H9 (cell line): ENCODE results near the gene SPRR3. TPM values are rescaled to one million over a fixed set of nuclear protein-coding genes. Genes with fewer than 3 reads are reported as not detected.

ENCODE experiments used
- DNase-seq: peaks from one replicate; pipeline ENCODE4 v3.0.0-alpha.2; 2017
- H2AFZ ChIP-seq: one replicate; pipeline ENCODE4 v1.6.1; 2013; ENCODE audit warnings: mild to moderate bottlenecking, low read length, control low read depth, moderate library complexity
- H2AK5ac ChIP-seq: 2 replicates; pipeline ENCODE4 v1.6.1; 2013; ENCODE audit warnings: low read length, control low read depth, mixed read lengths; ENCODE audit not compliant: insufficient read length
- H2BK120ac ChIP-seq: one replicate; pipeline ENCODE4 v1.6.1; 2013; ENCODE audit warnings: low read depth, mild to moderate bottlenecking, low read length, control low read depth, inconsistent platforms; ENCODE audit not compliant: poor library complexity, severe bottlenecking
- H2BK12ac ChIP-seq: 2 replicates; pipeline ENCODE4 v1.6.1; 2013; ENCODE audit warnings: low read length, control low read depth, mixed read lengths, low read depth; ENCODE audit not compliant: insufficient read length
- H2BK15ac ChIP-seq: 2 replicates; pipeline ENCODE4 v1.6.1; 2013; ENCODE audit warnings: low read depth, low read length, control low read depth
- H2BK20ac ChIP-seq: one replicate; pipeline ENCODE4 v1.6.1; 2013; ENCODE audit warnings: low read depth, mild to moderate bottlenecking, low read length, control low read depth, inconsistent platforms; ENCODE audit not compliant: poor library complexity, severe bottlenecking
- H2BK5ac ChIP-seq: 2 replicates; pipeline ENCODE4 v1.6.1; 2013; ENCODE audit warnings: low read length, control low read depth, mixed read lengths; ENCODE audit not compliant: insufficient read length
- H3K14ac ChIP-seq: 2 replicates; pipeline ENCODE4 v1.6.1; 2013; ENCODE audit warnings: low read length, control low read depth; ENCODE audit not compliant: insufficient read depth
- H3K18ac ChIP-seq: 2 replicates; pipeline ENCODE4 v1.6.1; 2013; ENCODE audit warnings: low read depth, mild to moderate bottlenecking, mixed read lengths, low read length, control low read depth; ENCODE audit not compliant: insufficient read length
- H3K23ac ChIP-seq: 2 replicates; pipeline ENCODE4 v1.6.1; 2013; ENCODE audit warnings: low read length, control low read depth, mixed read lengths, low read depth; ENCODE audit not compliant: insufficient read length
- H3K23me2 ChIP-seq: 2 replicates; pipeline ENCODE4 v1.6.1; 2013; ENCODE audit warnings: low read depth, mild to moderate bottlenecking, mixed read lengths, low read length, control low read depth; ENCODE audit not compliant: insufficient read length, poor library complexity, severe bottlenecking
- H3K27ac ChIP-seq: 2 replicates; pipeline ENCODE4 v1.5.1; 2013; ENCODE audit warnings: low read length, control low read depth, mixed read lengths, low read depth; ENCODE audit not compliant: insufficient read length
- H3K27me3 ChIP-seq: 2 replicates; pipeline ENCODE4 v1.6.1; 2013; ENCODE audit warnings: low read length, control low read depth, inconsistent platforms; ENCODE audit not compliant: insufficient read depth
- H3K4ac ChIP-seq: 2 replicates; pipeline ENCODE4 v1.6.1; 2013; ENCODE audit warnings: low read depth, mild to moderate bottlenecking, control low read depth, inconsistent platforms, low read length, moderate library complexity
- H3K4me1 ChIP-seq: 2 replicates; pipeline ENCODE4 v1.6.1; 2013; ENCODE audit warnings: low read length, control low read depth, inconsistent platforms; ENCODE audit not compliant: insufficient read depth
- H3K4me2 ChIP-seq: 2 replicates; pipeline ENCODE4 v1.6.1; 2013; ENCODE audit warnings: low read length, control low read depth, mixed read lengths; ENCODE audit not compliant: insufficient read length, insufficient read depth
- H3K56ac ChIP-seq: 2 replicates; pipeline ENCODE4 v1.6.1; 2013; ENCODE audit warnings: low read depth, mild to moderate bottlenecking, mixed read lengths, low read length, control low read depth; ENCODE audit not compliant: insufficient read length
- H3K79me1 ChIP-seq: 2 replicates; pipeline ENCODE4 v1.6.1; 2013; ENCODE audit warnings: low read depth, mild to moderate bottlenecking, moderate library complexity, low read length, control low read depth, inconsistent platforms; ENCODE audit not compliant: insufficient read depth, poor library complexity, severe bottlenecking
- H3K79me2 ChIP-seq: 2 replicates; pipeline ENCODE4 v1.6.1; 2013; ENCODE audit warnings: low read length, control low read depth, inconsistent platforms; ENCODE audit not compliant: insufficient read depth
- H3K9ac ChIP-seq: 2 replicates; pipeline ENCODE4 v1.6.1; 2013; ENCODE audit warnings: low read length, control low read depth, mixed read lengths; ENCODE audit not compliant: insufficient read length; ENCODE audit errors: extremely low read depth
- H3K9me3 ChIP-seq: one replicate; pipeline ENCODE4 v1.6.1; 2013; ENCODE audit warnings: low read depth, low read length, inconsistent platforms; ENCODE audit not compliant: control insufficient read depth
- H3T11ph ChIP-seq: one replicate; pipeline ENCODE4 v1.6.1; 2013; ENCODE audit warnings: mild to moderate bottlenecking, low read length, control low read depth, inconsistent platforms
- H4K20me1 ChIP-seq: one replicate; pipeline ENCODE4 v1.6.1; 2013; ENCODE audit not compliant: control insufficient read depth, insufficient read length, insufficient read depth
- H4K5ac ChIP-seq: 2 replicates; pipeline ENCODE4 v1.6.1; 2013; ENCODE audit warnings: low read depth, mild to moderate bottlenecking, mixed read lengths, low read length, control low read depth; ENCODE audit not compliant: insufficient read length
- H4K8ac ChIP-seq: replicated peaks from 2 replicates; pipeline ENCODE4 v1.6.1; 2013; ENCODE audit warnings: low read length, control low read depth, mixed read lengths, low read depth; ENCODE audit not compliant: insufficient read length
- H4K91ac ChIP-seq: 2 replicates; pipeline ENCODE4 v1.6.1; 2013; ENCODE audit warnings: low read depth, mild to moderate bottlenecking, moderate library complexity, mixed read lengths, low read length, control low read depth; ENCODE audit not compliant: insufficient read length
- H3K27ac Mint-ChIP-seq, 3 experiments: 2 replicates in 2 of 3; 3 replicates in 1 of 3; pipeline ENCODE4 v1.8.0; 2020 to 2021; ENCODE audit warnings: mixed read lengths in 3 of 3, mild to moderate bottlenecking in 1 of 3, moderate library complexity in 1 of 3
- H3K27me3 Mint-ChIP-seq: 2 replicates; pipeline ENCODE4 v1.8.0; 2021; ENCODE audit warnings: low read depth, mild to moderate bottlenecking, moderate library complexity, mixed read lengths
- H3K36me3 Mint-ChIP-seq, 3 experiments: 2 replicates in 2 of 3; 3 replicates in 1 of 3; pipeline ENCODE4 v1.8.0; 2020 to 2021; ENCODE audit warnings: low read depth in 3 of 3, mixed read lengths in 3 of 3; ENCODE audit not compliant: insufficient read depth in 1 of 3
- H3K4me1 Mint-ChIP-seq, 2 experiments: 2 replicates each; pipeline ENCODE4 v1.8.0; 2020; ENCODE audit warnings: mixed read lengths in 2 of 2
- H3K4me3 Mint-ChIP-seq, 2 experiments: 2 replicates in 1 of 2; 3 replicates in 1 of 2; pipeline ENCODE4 v1.8.0; 2020 to 2021; ENCODE audit warnings: mild to moderate bottlenecking in 2 of 2, mixed read lengths in 2 of 2, moderate library complexity in 1 of 2
- H3K9me3 Mint-ChIP-seq, 2 experiments: 2 replicates in 1 of 2; 3 replicates in 1 of 2; pipeline ENCODE4 v1.8.0; 2020; ENCODE audit warnings: mild to moderate bottlenecking in 2 of 2, mixed read lengths in 2 of 2, moderate library complexity in 1 of 2
- WGBS: extraction: QIAGEN DNeasy Blood & Tissue Kit; methylation state at CpG from one replicate; pipeline ENCODE4 v1.1.7; 2013; ENCODE audit warnings: missing lambda C conversion rate, low lambda C conversion rate, mixed read lengths; ENCODE audit not compliant: insufficient read length; ENCODE audit errors: extremely low coverage; 5-methylcytosine and 5-hydroxymethylcytosine counted together
- total RNA-seq: library from RNA; stranded (reverse); gene quantifications from 2 replicates; pipeline ENCODE4 v1.2.1, GENCODE V29; 2021
- TF ChIP-seq, protein P1 (sequence below): fragments of 200-600 bp; sonication (generic); conservative IDR thresholded peaks from 3 replicates; pipeline ENCODE4 v1.8.0; 2021; ENCODE audit warnings: antibody characterized with exemption, mild to moderate bottlenecking

SPRR3 gene
- total RNA-seq, 1 experiment from 2014 or later: not detected

DNA sequence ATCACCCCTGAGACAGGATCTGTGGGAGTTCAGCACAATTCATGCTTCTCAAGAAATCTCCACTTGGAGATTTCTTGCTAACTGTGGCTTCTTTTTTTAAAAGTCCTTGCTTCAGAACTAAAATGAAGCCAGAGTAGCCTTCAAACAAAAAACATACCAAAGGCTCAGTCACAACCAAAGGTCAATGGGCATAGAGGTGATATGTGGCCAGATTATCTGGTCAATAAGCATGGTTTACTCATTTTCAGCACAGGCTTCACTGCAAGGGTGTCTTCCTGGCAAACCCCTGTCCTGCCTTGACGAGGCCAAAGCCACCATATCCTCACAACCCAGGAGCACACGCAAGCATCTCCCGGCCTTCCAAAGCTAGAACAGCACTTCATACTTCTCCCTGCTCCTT is 42.3 kb upstream of the SPRR3 start:
- TF ChIP-seq, protein P1, sequence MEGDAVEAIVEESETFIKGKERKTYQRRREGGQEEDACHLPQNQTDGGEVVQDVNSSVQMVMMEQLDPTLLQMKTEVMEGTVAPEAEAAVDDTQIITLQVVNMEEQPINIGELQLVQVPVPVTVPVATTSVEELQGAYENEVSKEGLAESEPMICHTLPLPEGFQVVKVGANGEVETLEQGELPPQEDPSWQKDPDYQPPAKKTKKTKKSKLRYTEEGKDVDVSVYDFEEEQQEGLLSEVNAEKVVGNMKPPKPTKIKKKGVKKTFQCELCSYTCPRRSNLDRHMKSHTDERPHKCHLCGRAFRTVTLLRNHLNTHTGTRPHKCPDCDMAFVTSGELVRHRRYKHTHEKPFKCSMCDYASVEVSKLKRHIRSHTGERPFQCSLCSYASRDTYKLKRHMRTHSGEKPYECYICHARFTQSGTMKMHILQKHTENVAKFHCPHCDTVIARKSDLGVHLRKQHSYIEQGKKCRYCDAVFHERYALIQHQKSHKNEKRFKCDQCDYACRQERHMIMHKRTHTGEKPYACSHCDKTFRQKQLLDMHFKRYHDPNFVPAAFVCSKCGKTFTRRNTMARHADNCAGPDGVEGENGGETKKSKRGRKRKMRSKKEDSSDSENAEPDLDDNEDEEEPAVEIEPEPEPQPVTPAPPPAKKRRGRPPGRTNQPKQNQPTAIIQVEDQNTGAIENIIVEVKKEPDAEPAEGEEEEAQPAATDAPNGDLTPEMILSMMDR: no peak
- no peak overlapping the region for H2AK5ac ChIP-seq
- Mint-ChIP-seq H3K36me3 (no peaks in the 10 kb centered on the region), H3K4me3 (no peak overlapping the region), H3K27me3 (peaks cover 2% of the 10 kb centered on the region; the same call in 1 of the 2 replicates), H3K9me3 (peaks cover 0 to 26% of the 10 kb centered on the region in 2 experiments; a peak in 4 of 5 replicates), H3K27ac (no peak overlapping the region), H3K4me1 (no peaks in the 10 kb centered on the region)
- H3K79me1 ChIP-seq: no peaks in the 10 kb centered on the region
- H3K27ac ChIP-seq: no peak overlapping the region
- H2BK120ac ChIP-seq: no peak overlapping the region
- no peak overlapping the region for H3K14ac ChIP-seq
- no peak overlapping the region for H2BK12ac ChIP-seq
- no peak overlapping the region for H4K8ac ChIP-seq
- H3K4me1 ChIP-seq: no peaks in the 10 kb centered on the region
- H2BK20ac ChIP-seq: no peak overlapping the region
- no CpG with 5 or more reads among the region's 3 CpGs for WGBS
- DNase-seq: no peak
- no peak overlapping the region for H4K5ac ChIP-seq
- H3K4me2 ChIP-seq: no peak overlapping the region
- H3K23me2 ChIP-seq: no peaks in the 10 kb centered on the region
- H3K9me3 ChIP-seq: no peaks in the 10 kb centered on the region
- no peak overlapping the region for H4K91ac ChIP-seq
- H2BK15ac ChIP-seq: no peak overlapping the region
- no peaks in the 10 kb centered on the region for H3K79me2 ChIP-seq
- no peak overlapping the region for H3K23ac ChIP-seq
- H3K4ac ChIP-seq: no peak overlapping the region
- no peaks in the 10 kb centered on the region for H4K20me1 ChIP-seq
- H2BK5ac ChIP-seq: no peak overlapping the region
- H2AFZ ChIP-seq: no peak overlapping the region
- no peak overlapping the region for H3K18ac ChIP-seq
- H3K27me3 ChIP-seq: no peaks in the 10 kb centered on the region
- no peak overlapping the region for H3K9ac ChIP-seq
- no peak overlapping the region for H3K56ac ChIP-seq
- no peak overlapping the region for H3T11ph ChIP-seq
